ENCODE results near the gene PALS2. TPM values are rescaled to one million over a fixed set of nuclear protein-coding genes. Genes with fewer than 3 reads are reported as not detected.

PALS2 gene
- total RNA-seq, 1 donor from 2014 or later = 18.9 TPM

DNA sequence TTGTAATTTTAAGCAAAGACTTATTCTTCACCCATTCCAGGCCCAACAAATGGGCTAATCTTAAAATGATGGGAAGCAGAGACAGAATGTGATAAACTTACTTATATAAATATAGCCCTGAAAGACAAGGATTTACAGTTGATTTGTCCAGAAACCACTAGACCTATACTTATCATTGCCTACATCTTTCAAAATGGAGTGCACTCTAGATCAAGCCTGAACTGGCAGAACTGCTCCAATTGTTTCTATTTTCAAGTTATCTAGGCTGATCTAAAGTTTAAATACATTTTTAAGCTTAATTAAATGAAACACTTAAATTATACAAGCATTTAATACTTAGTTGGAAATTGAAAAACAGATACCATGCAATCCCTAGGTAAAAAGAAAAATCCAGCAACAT lies 24.9 kb upstream of the PALS2 start:
- Histone ChIP-seq H3K4me3 (no peak overlapping the region), H3K27ac (no peak overlapping the region), H3K9me3 (no peaks in the 10 kb centered on the region), H3K4me1 (no peaks in the 10 kb centered on the region), H3K36me3 (no peaks in the 10 kb centered on the region), H3K27me3 (no peaks in the 10 kb centered on the region)
- intact Hi-C loops (cut with DNase I) = no loop called here
- no peak for DNase-seq (ENCODE audit: extremely low spot score in 2 of 2)
- TF ChIP-seq POLR2A (IDR thresholded peaks at IDR 0.05) = no peak
- TF ChIP-seq POLR2AphosphoS5 (IDR thresholded peaks at IDR 0.05; ENCODE audit: insufficient read depth in 1 of 2, low read depth in 1 of 2) = no peak
- TF ChIP-seq, protein P1, sequence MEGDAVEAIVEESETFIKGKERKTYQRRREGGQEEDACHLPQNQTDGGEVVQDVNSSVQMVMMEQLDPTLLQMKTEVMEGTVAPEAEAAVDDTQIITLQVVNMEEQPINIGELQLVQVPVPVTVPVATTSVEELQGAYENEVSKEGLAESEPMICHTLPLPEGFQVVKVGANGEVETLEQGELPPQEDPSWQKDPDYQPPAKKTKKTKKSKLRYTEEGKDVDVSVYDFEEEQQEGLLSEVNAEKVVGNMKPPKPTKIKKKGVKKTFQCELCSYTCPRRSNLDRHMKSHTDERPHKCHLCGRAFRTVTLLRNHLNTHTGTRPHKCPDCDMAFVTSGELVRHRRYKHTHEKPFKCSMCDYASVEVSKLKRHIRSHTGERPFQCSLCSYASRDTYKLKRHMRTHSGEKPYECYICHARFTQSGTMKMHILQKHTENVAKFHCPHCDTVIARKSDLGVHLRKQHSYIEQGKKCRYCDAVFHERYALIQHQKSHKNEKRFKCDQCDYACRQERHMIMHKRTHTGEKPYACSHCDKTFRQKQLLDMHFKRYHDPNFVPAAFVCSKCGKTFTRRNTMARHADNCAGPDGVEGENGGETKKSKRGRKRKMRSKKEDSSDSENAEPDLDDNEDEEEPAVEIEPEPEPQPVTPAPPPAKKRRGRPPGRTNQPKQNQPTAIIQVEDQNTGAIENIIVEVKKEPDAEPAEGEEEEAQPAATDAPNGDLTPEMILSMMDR (IDR thresholded peaks at IDR 0.05) = no peak

DNA sequence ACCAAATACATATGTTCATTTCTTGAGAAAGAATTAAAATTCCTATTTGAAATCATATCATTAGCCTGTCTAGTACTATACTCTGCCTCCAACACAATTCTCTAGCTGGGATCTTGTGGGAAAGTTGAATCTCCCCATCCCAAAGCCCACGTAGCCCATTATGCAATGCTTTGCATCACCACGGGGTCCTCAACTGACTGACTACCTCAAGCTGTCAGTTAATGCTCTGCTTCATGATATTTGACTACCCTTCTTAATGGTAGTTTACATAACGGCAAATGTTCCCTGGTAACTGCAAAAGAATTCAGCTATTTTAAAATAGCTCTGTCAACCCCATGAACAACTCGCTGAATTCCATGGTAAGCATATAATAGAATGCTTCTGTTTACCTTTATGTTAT lies 23.3 kb upstream of the PALS2 start:
- Histone ChIP-seq H3K9me3 (no peaks in the 10 kb centered on the region), H3K36me3 (no peaks in the 10 kb centered on the region), H3K27me3 (no peaks in the 10 kb centered on the region), H3K4me1 (no peaks in the 10 kb centered on the region), H3K27ac (no peak overlapping the region), H3K4me3 (no peak overlapping the region)
- intact Hi-C loops (cut with DNase I) = no loop called here
- DNase-seq (ENCODE audit: extremely low spot score in 2 of 2) = no peak
- TF ChIP-seq, protein P1 (IDR thresholded peaks at IDR 0.05) = no peak
- no peak for TF ChIP-seq POLR2AphosphoS5 (IDR thresholded peaks at IDR 0.05; ENCODE audit: insufficient read depth in 1 of 2, low read depth in 1 of 2)
- no peak for TF ChIP-seq POLR2A (IDR thresholded peaks at IDR 0.05)

DNA sequence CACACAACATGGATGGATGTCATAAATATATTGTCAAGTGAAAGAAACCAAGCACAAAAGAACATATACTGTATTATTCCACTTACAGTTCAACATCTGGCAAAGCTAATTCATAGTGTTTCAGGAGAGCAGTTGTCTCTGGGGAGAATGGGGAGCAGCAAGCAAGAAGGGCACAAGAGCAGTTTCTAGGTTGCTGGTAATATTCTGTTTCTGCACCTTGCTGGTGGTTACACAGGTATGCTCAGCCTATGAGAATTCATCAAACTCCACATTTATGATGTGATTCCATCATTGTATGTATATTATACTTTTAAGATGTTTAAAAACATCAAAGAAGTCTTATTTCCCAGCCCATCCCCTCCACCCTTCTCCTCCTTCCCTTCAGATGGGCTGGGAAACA lies 18.1 kb upstream of the PALS2 start:
- intact Hi-C loops (cut with DNase I) = no loop called here
- Histone ChIP-seq H3K27ac (no peak overlapping the region), H3K9me3 (no peaks in the 10 kb centered on the region), H3K27me3 (no peaks in the 10 kb centered on the region), H3K4me3 (no peak overlapping the region), H3K4me1 (no peaks in the 10 kb centered on the region), H3K36me3 (no peaks in the 10 kb centered on the region)
- DNase-seq (ENCODE audit: extremely low spot score in 2 of 2) = no peak
- no peak for TF ChIP-seq POLR2A (IDR thresholded peaks at IDR 0.05)
- TF ChIP-seq, protein P1 (IDR thresholded peaks at IDR 0.05) = no peak
- no peak for TF ChIP-seq POLR2AphosphoS5 (IDR thresholded peaks at IDR 0.05; ENCODE audit: insufficient read depth in 1 of 2, low read depth in 1 of 2)

DNA sequence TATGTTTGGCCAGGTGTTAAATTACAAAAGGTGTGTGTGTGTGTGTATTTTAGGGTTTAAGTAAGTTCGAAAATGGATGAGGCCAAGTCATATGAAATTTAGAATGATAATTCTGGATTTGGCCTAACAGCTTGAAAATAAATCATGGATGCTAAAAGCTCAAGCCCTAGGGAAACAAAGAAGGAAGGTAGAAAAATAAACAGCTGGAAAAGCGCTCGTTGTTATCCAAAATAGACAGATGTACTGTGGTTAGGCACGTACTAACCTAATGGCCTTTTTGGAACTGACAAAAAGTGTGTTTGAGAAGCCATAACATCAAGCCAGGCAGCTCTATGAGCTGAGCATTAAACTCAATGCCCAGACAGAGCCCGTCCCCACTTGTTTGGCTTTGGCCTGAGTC lies 17.5 kb upstream of the PALS2 start:
- no peaks in the 10 kb centered on the region for H3K27me3 ChIP-seq
- intact Hi-C loops (cut with DNase I) = no loop called here
- no peak for DNase-seq (ENCODE audit: extremely low spot score in 2 of 2)
- no peaks in the 10 kb centered on the region for H3K4me1 ChIP-seq
- TF ChIP-seq, protein P1 (IDR thresholded peaks at IDR 0.05) = no peak
- no peak for TF ChIP-seq POLR2AphosphoS5 (IDR thresholded peaks at IDR 0.05; ENCODE audit: insufficient read depth in 1 of 2, low read depth in 1 of 2)
- TF ChIP-seq POLR2A (IDR thresholded peaks at IDR 0.05) = no peak
- H3K27ac ChIP-seq = no peak overlapping the region
- no peaks in the 10 kb centered on the region for H3K9me3 ChIP-seq
- no peak overlapping the region for H3K4me3 ChIP-seq
- H3K36me3 ChIP-seq = no peaks in the 10 kb centered on the region

DNA sequence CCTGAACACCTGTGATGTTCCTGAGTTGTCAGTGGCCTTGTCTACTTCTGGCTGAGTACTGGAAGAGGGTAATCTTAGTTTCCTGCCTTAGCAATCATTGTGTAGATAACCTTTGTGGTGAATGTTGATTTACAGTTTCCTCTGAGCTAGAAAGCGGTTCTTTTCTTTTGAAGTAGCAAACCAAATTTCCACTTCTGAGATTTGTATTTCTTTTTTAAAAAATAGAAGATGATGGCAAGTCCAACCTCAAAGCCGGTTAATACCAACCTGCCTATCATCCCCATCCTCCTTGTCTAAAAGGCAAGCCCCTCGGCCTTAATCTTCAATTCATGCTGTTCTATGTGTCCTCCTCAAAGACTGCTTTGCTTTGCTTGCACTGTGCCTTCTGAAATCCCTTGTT lies 12.5 kb upstream of the PALS2 start:
- H3K9me3 ChIP-seq = no peaks in the 10 kb centered on the region
- no peak overlapping the region for H3K4me3 ChIP-seq
- intact Hi-C loops (cut with DNase I) = no loop called here
- H3K4me1 ChIP-seq = no peaks in the 10 kb centered on the region
- no peak overlapping the region for H3K27ac ChIP-seq
- H3K27me3 ChIP-seq = no peaks in the 10 kb centered on the region
- H3K36me3 ChIP-seq = no peaks in the 10 kb centered on the region
- TF ChIP-seq POLR2AphosphoS5 (IDR thresholded peaks at IDR 0.05; ENCODE audit: insufficient read depth in 1 of 2, low read depth in 1 of 2) (no peak), POLR2A (IDR thresholded peaks at IDR 0.05) (no peak)
- TF ChIP-seq, protein P1 (IDR thresholded peaks at IDR 0.05) = no peak
- no peak for DNase-seq (ENCODE audit: extremely low spot score in 2 of 2)

Data from vagina (tissue), 2 donors.